ENCODE measurements around the gene LRRN2.
"Not testable (repeated sequence)": the region's sequence is repeated elsewhere in the genome, so short reads cannot be mapped to it uniquely, and the experiment has no call there.

The LRRN2 gene

GRCh38 chr1:204692325-204692840 is 6.8 kb upstream of the LRRN2 start:
- DNase-seq (ENCODE audit: low read depth), result no peak
- H3K4me3 ChIP-seq (replicated peaks; ENCODE audit: low read depth, low read length), result no peak overlapping the region
- TF ChIP-seq CTCF (IDR thresholded peaks at IDR 0.05; ENCODE audit: low read length, missing control alignments), result no peak

GRCh38 chr1:204691328-204691730 is 5.8 kb upstream of the LRRN2 start:
- not testable (repeated sequence) for H3K4me3 ChIP-seq (replicated peaks; ENCODE audit: low read depth, low read length); DNase-seq (ENCODE audit: low read depth)

GRCh38 chr1:204688776-204689175 is 3.2 kb upstream of the LRRN2 start:
- no peak for TF ChIP-seq CTCF (IDR thresholded peaks at IDR 0.05; ENCODE audit: low read length, missing control alignments)
- no peak for DNase-seq (ENCODE audit: low read depth)
- H3K4me3 ChIP-seq (replicated peaks; ENCODE audit: low read depth, low read length), result no peak overlapping the region

GRCh38 chr1:204688007-204688406 is 2.5 kb upstream of the LRRN2 start:
- no peak for DNase-seq (ENCODE audit: low read depth)
- TF ChIP-seq CTCF (IDR thresholded peaks at IDR 0.05; ENCODE audit: low read length, missing control alignments), result no peak
- H3K4me3 ChIP-seq (replicated peaks; ENCODE audit: low read depth, low read length), result no peak overlapping the region

GRCh38 chr1:204684571-204685235 is 835 bp downstream of the LRRN2 start:
- no peak overlapping the region for H3K4me3 ChIP-seq (replicated peaks; ENCODE audit: low read depth, low read length)
- DNase-seq (ENCODE audit: low read depth), result no peak
- TF ChIP-seq CTCF (IDR thresholded peaks at IDR 0.05; ENCODE audit: low read length, missing control alignments), result no peak

- no peak for DNase-seq (ENCODE audit: low read depth)
- H3K4me3 ChIP-seq (replicated peaks; ENCODE audit: low read depth, low read length), result no peak overlapping the region
- no peak for TF ChIP-seq CTCF (IDR thresholded peaks at IDR 0.05; ENCODE audit: low read length, missing control alignments)
Measured at GRCh38 chr1:204684206-204684570, 1.4 kb downstream of the LRRN2 start.

GRCh38 chr1:204683284-204684205 is 2.0 kb downstream of the LRRN2 start:
- TF ChIP-seq CTCF (IDR thresholded peaks at IDR 0.05; ENCODE audit: low read length, missing control alignments), result no peak
- DNase-seq (ENCODE audit: low read depth), result no peak
- H3K4me3 ChIP-seq (replicated peaks; ENCODE audit: low read depth, low read length), result no peak overlapping the region

Measured in fibroblast of pulmonary artery (primary cell).